ENCODE results near the gene PAPPA. TPM values are rescaled to one million over a fixed set of nuclear protein-coding genes. Genes with fewer than 3 reads are reported as not detected.

The PAPPA gene
- polyA plus RNA-seq, 1 experiment, result 39.9 TPM

GRCh38 chr9:116390303-116391228 lies 237.0 kb downstream of the PAPPA start:
- H3K4me3 ChIP-seq (ENCODE audit: low read depth, low read length), result no peak overlapping the region
- H3K36me3 ChIP-seq (ENCODE audit: control insufficient read depth, insufficient read depth, low read length), result peaks cover 26% of the 10 kb centered on the region
- POLR2A ChIA-PET, result no interaction called here
- no peaks in the 10 kb centered on the region for H3K27me3 ChIP-seq (ENCODE audit: control insufficient read depth, insufficient read depth, low read length)
- CTCF ChIA-PET, result no interaction called here
- TF ChIP-seq CTCF (IDR thresholded peaks at IDR 0.05; ENCODE audit: insufficient read depth, low read depth, low read length), result no peak
- no peak for DNase-seq (ENCODE audit: low read depth)

- no peak for TF ChIP-seq CTCF (IDR thresholded peaks at IDR 0.05; ENCODE audit: insufficient read depth, low read depth, low read length)
- CTCF ChIA-PET, result interaction anchor here (1.4 kb wide), 1 partner anchor 509 kb away, joined by 5 read pairs; no protein-coding TSS in a partner anchor
- H3K36me3 ChIP-seq (ENCODE audit: control insufficient read depth, insufficient read depth, low read length), result peaks cover 27% of the 10 kb centered on the region
- DNase-seq (ENCODE audit: low read depth), result peak; percentile 17
- H3K27me3 ChIP-seq (ENCODE audit: control insufficient read depth, insufficient read depth, low read length), result no peaks in the 10 kb centered on the region
- no peak overlapping the region for H3K4me3 ChIP-seq (ENCODE audit: low read depth, low read length)
- POLR2A ChIA-PET, result interaction anchor here (0.6 kb wide), 1 partner anchor 676 kb away, joined by 3 read pairs; no protein-coding TSS in a partner anchor
Measured at GRCh38 chr9:116391306-116391900, 237.8 kb downstream of the PAPPA start.

GRCh38 chr9:116393198-116393597 lies 239.6 kb downstream of the PAPPA start:
- CTCF ChIA-PET, result interaction anchor here (0.9 to 1.2 kb wide), 2 partner anchors 10 kb away, joined by 3 to 4 read pairs; no protein-coding TSS in a partner anchor
- no peak for TF ChIP-seq CTCF (IDR thresholded peaks at IDR 0.05; ENCODE audit: insufficient read depth, low read depth, low read length)

GRCh38 chr9:116394070-116394469 lies 240.5 kb downstream of the PAPPA start:
- no peaks in the 10 kb centered on the region for H3K27me3 ChIP-seq (ENCODE audit: control insufficient read depth, insufficient read depth, low read length)
- ChIA-PET CTCF (no interaction called here), POLR2A (no interaction called here)
- TF ChIP-seq CTCF (IDR thresholded peaks at IDR 0.05; ENCODE audit: insufficient read depth, low read depth, low read length), result no peak
- peaks cover 33% of the 10 kb centered on the region for H3K36me3 ChIP-seq (ENCODE audit: control insufficient read depth, insufficient read depth, low read length)
- no peak for DNase-seq (ENCODE audit: low read depth)
- H3K4me3 ChIP-seq (ENCODE audit: low read depth, low read length), result no peak overlapping the region

More at GRCh38 chr9:116393198-116393597, 239.6 kb downstream of the PAPPA start:
- H3K36me3 ChIP-seq (ENCODE audit: control insufficient read depth, insufficient read depth, low read length), result peaks cover 33% of the 10 kb centered on the region
- no peak overlapping the region for H3K4me3 ChIP-seq (ENCODE audit: low read depth, low read length)
- POLR2A ChIA-PET, result no interaction called here
- DNase-seq (ENCODE audit: low read depth), result no peak
- H3K27me3 ChIP-seq (ENCODE audit: control insufficient read depth, insufficient read depth, low read length), result no peaks in the 10 kb centered on the region

Measured in BJ (cell line).